Large intestine (tissue), 3 donors: ENCODE results near the gene KRT17. TPM values are rescaled to one million over a fixed set of nuclear protein-coding genes. Genes with fewer than 3 reads are reported as not detected.
"Not testable (repeated sequence)": the region's sequence is repeated elsewhere in the genome, so short reads cannot be mapped to it uniquely, and the experiment has no call there.

Experiments used
- DNase-seq, 2 donors: peaks; one replicate each; pipeline versions ENCODE4 v3.0.0 to v3.0.0-alpha.2; 2013
- H3K27ac ChIP-seq: one replicate; pipeline ENCODE4 v1.5.1; 2013; ENCODE audit warnings: low read length
- H3K27me3 ChIP-seq: 2 replicates; pipeline ENCODE4 v1.6.1; 2013; ENCODE audit warnings: low read length; ENCODE audit not compliant: control insufficient read depth, insufficient read depth
- H3K36me3 ChIP-seq: 2 replicates; pipeline ENCODE4 v1.6.1; 2013; ENCODE audit warnings: low read length; ENCODE audit not compliant: control insufficient read depth, insufficient read depth
- H3K4me1 ChIP-seq: one replicate; pipeline ENCODE4 v1.6.1; 2013; ENCODE audit warnings: low read length; ENCODE audit not compliant: control insufficient read depth, insufficient read depth
- H3K4me3 ChIP-seq: one replicate; pipeline ENCODE4 v1.5.1; 2013; ENCODE audit warnings: low read length
- H3K9me3 ChIP-seq: one replicate; pipeline ENCODE4 v1.6.1; 2013; ENCODE audit warnings: mild to moderate bottlenecking, low read depth, low read length, moderate library complexity; ENCODE audit not compliant: control insufficient read depth
- WGBS: methylation state at CpG from one replicate; pipeline ENCODE4 v1.1.5; 2013; ENCODE audit warnings: low lambda C conversion rate; ENCODE audit not compliant: insufficient coverage; 5-methylcytosine and 5-hydroxymethylcytosine counted together
- polyA plus RNA-seq: library from polyadenylated mRNA; unstranded; fragments of 120-200 nt; gene quantifications from one replicate; pipeline ENCODE4 v1.2.1, GENCODE V29; 2013

Gene KRT17
- polyA plus RNA-seq, 1 donor, result 1.1 TPM

DNA sequence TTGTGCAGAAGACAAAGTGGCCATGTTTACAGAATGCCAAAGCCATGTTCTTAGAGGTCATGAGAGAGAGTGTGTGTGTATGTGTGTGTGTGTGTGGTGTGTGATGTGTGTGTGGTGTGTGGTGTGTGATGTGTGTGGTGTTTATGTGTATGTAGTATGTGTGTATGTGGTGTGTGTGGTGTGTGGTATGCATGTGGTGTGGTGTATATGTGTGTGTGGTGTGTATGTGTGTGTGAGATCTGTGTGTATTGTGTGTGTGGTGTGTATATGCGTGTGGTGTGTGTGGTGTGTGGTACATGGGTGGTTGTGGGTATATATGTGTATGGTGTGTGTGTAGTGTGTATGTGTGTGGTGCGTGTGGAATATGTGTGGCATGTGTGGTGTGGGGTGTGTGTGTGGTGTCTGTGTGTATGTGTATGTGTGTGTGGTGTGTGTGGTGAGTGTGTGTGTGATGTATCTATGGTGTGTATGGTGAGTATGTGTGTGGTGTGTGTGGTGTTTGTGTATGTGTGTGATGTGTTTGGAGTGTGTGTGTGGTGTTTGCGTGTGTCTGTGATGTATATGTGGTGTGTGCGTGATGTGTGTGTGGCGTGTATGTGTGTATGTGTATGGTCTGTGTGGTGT, 8.2 kb upstream of the KRT17 start:
- Histone ChIP-seq H3K4me3 (no peak overlapping the region), H3K36me3 (no peaks in the 10 kb centered on the region), H3K4me1 (peaks cover 3% of the 10 kb centered on the region), H3K27me3 (no peaks in the 10 kb centered on the region), H3K27ac (no peak overlapping the region), H3K9me3 (peaks cover 4% of the 10 kb centered on the region)
- no CpG with 5 or more reads among the region's 5 CpGs for WGBS
- DNase-seq, result no peak

DNA sequence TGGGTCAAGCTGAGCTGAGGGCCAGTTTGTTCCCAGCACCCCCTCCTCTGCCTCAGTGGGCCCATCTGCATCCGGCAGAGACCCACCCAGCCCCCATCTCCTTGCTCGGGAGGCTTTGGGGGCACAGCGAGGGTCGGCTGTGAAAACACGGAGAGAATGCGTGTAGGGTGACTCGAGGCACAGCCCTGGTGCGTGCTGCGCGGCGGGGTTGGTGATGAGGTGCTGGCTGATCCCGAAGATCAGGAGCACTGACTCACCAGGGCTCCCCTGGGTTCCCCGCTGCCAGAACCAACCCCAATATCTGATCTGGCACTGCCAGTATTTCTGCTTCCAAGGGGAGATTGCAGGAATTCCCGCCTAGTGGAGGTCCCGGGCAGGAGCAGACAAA, 7.5 kb upstream of the KRT17 start:
- WGBS, result no CpG with 5 or more reads among the region's 15 CpGs
- H3K4me1 ChIP-seq, result peaks cover 3% of the 10 kb centered on the region
- DNase-seq, result no peak
- H3K27ac ChIP-seq, result no peak overlapping the region
- H3K36me3 ChIP-seq, result no peaks in the 10 kb centered on the region
- no peaks in the 10 kb centered on the region for H3K27me3 ChIP-seq
- H3K4me3 ChIP-seq, result no peak overlapping the region
- H3K9me3 ChIP-seq, result peaks cover 4% of the 10 kb centered on the region

DNA sequence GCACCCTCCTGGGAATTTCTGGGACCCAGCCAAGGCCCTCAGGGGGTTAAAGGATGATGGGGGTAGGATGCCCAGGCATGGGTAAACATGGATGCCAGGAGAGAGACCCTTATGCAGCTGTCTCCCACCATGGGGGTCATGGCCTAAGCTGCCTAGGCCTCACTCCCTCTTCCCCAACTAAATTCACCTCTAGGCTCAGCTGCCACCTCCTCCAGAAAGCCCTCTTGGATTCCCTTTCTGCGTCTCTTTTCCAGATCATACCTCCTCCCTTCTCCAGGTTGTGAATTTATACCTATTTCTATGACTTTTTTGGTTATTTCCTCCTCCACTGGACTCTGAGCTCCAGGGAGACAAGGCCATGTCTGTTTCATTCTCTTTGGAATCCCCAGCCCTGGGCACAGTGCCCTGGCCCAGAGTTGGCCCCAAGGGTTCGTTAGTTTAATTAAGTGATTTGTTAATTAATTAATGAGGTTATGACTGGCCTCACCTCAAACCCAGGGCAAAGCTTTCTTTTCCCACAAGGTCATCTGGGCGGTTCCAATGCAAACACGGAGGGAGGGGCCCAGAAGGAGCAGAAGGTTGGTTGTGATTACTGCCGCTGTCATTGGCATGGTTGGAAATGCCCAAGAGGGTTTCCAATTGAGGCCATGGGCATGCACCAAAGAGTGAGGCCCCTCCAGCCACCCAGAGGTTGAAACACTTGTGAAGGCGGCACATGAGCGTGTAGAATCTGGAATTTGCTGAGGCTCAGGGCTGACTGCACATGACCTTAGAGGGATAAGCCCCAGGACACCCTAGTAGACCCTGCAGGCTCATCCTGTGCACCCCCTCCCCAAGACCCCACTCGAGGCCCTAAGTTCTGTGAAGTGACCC, 6.9 kb upstream of the KRT17 start:
- Histone ChIP-seq H3K36me3 (no peaks in the 10 kb centered on the region), H3K27me3 (no peaks in the 10 kb centered on the region), H3K4me3 (no peak overlapping the region), H3K4me1 (peaks cover 3% of the 10 kb centered on the region), H3K9me3 (peaks cover 4% of the 10 kb centered on the region), H3K27ac (no peak overlapping the region)
- DNase-seq, result no peak
- WGBS, result 100% methylated on average over 1 of the region's 8 CpGs

DNA sequence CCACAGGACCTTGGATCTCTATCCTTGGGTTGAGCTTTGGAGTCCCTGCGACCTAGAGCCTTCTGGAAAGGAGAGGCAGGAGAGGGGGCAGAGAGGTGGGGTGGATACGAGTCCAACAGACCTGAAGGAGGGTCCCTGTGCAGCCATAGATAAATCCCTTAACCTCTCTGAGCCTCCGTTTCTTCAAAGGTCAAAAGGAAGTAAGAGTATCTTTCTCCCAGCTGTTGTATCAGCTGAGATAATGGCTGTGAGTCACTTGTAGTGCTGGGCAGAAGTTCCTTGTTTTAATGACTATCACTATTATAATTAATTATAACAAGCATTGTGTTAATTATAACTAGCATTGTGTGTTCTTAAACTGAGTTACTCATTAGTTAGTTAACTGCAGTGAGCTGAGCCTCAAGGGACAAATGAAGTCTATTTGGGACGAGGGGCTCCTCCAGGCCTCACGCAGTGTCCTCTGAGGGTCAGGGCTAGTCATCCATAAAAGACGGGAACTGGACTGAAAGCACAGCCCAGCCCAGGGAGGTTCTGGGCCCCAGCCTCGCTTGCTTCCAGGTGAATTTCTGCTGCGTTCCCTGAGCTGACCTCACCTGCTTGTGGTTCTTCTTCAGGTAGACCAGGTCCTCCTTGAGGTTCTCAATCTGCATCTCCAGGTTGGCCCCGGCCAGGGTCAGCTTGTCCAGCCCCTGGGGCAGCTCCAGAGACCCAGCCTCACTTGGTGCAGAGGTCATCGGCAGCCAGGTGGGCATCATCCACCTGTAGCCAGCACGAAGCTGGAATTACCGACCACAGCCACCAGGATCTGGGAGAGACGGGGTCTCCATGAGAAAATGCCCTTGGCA, 5.7 kb upstream of the KRT17 start:
- DNase-seq, result no peak
- no peaks in the 10 kb centered on the region for H3K36me3 ChIP-seq
- H3K9me3 ChIP-seq, result peaks cover 4% of the 10 kb centered on the region
- H3K27ac ChIP-seq, result no peak overlapping the region
- H3K4me3 ChIP-seq, result no peak overlapping the region
- WGBS, result no CpG with 5 or more reads among the region's 13 CpGs
- no peaks in the 10 kb centered on the region for H3K27me3 ChIP-seq
- H3K4me1 ChIP-seq, result peaks cover under 1% of the 10 kb centered on the region

DNA sequence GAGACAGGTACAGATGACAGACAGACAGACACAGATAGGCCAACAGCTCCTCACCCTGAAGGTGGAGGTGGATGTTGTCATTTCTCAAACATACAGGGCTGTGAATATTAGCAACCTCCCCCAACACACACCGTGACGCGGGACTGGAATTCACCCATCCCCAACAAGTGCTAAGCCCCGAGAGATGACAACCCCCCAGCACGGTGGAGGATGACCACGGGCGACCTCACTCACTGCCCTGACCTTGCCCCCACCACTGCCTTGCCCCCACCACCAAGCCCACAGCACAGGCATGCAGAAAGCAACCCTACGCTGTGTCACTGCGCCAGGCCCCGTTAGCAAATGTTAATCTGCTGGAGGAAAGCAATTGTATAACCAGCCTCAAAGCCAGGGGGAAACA, 4.9 kb upstream of the KRT17 start:
- peaks cover 4% of the 10 kb centered on the region for H3K9me3 ChIP-seq
- H3K27ac ChIP-seq, result no peak overlapping the region
- WGBS, result no CpG with 5 or more reads among the region's 10 CpGs
- H3K4me3 ChIP-seq, result no peak overlapping the region
- H3K36me3 ChIP-seq, result no peaks in the 10 kb centered on the region
- H3K4me1 ChIP-seq, result no peaks in the 10 kb centered on the region
- no peak for DNase-seq
- H3K27me3 ChIP-seq, result no peaks in the 10 kb centered on the region

DNA sequence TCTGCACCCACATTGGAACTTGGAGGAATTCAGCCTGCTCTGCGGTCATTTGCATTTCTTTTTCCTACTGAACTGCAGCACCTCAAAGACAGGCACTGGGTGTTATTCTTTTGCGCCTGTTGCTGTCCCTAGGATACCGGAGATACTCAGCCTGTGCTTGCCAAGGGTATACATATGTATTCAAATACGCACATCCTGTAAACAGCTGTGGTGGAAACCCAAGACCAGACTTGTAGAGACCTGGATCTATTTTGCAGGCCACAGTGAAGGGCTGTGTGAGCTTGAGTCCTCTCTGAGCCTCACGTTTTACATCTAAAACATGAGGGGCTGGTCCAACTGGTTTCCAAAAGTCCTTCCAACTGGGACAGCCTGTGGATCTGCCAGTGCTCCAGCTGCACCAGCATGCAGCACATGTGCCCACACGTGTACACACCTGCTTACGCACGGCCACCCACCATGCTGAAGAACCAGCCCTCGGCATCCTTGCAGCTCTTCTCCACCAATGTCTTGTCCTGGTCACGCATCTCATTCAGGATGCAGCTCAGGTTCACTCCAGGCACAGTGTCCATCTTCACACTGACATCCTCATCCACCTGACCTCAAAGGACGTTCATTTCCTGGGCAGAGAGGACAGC, 4.4 kb upstream of the KRT17 start:
- WGBS, result 100% methylated on average over 1 of the region's 11 CpGs
- DNase-seq, H3K27ac ChIP-seq, H3K9me3 ChIP-seq, H3K36me3 ChIP-seq, H3K4me3 ChIP-seq, H3K4me1 ChIP-seq, H3K27me3 ChIP-seq: not testable (repeated sequence)

DNA sequence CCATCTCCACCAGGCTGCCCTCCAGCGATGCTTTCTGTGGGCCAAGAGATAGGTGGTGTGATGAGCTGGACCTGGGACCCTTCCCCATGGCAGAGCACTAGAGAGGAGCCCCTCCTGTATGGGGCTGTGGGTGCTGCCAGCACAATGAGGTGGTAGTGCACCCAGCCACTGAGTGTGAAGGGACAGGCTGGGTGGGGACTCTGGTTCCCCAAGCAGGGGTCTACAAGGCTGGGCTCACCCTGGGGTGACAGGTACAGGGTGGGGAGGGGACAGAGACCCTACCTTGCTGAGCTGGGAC, 3.6 kb upstream of the KRT17 start:
- not testable (repeated sequence) for DNase-seq, H3K27me3 ChIP-seq, H3K4me1 ChIP-seq, H3K27ac ChIP-seq, H3K9me3 ChIP-seq, H3K36me3 ChIP-seq, H3K4me3 ChIP-seq
- WGBS, result no CpG with 5 or more reads among the region's 1 CpG

DNA sequence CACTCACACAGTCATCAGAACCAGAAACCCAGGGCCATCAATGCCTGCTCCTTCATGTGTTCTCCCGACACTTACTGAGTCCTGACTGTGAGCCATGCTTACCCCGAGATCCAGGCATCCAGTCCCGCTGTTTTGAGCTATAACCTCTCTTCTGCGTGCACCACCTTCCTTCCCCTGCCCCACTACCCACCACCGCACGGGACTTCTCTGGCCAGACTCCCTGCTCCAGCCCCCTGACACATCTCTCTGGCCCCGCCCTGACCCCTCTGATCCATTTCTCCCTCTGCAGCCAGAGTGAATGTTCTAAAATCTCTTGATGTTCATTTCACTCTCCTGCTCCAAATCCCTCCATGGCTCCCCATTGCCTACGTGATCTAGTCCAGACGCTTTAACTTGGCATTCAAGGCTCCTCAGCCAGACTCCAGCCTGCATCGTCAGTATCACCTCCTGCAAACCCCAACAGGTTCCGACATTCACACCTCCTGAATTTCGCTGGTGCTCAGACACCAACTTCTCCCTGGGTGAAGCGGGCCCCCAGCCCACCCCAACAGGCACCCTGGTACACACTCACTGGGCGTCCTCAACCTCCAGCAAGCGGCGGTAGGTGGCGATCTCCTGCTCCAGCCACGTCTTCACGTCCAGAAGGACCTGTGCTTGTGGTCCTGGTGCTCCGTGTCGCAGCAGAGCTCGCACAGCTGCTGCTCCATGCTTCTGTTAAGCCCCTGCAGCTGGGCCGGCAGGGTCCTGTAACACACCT, 3.1 kb upstream of the KRT17 start:
- no peak for DNase-seq
- Histone ChIP-seq H3K27ac (no peak overlapping the region), H3K36me3 (no peaks in the 10 kb centered on the region), H3K9me3 (no peaks in the 10 kb centered on the region), H3K27me3 (no peaks in the 10 kb centered on the region), H3K4me3 (no peak overlapping the region), H3K4me1 (no peaks in the 10 kb centered on the region)
- WGBS, result 90% methylated on average over 2 of the region's 23 CpGs

DNA sequence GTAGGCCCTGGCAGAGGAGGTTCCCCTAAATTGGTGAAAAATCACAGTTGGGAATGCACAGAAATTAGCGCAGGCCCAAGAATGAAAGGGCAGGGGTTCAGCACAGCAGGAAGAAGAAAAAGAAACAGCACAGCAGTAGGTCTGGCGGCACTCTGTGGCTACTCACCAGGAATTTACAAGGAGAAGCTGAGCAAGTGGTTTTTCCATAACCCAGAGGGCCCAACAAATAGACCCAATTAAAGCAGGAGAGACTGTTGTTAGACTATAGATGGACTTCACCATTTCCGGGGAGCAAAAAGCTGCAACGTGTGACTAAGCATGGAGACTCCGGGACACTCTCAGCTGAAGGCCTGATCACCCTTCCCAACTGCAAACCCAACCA, 2.5 kb upstream of the KRT17 start:
- not testable (repeated sequence) for H3K4me1 ChIP-seq, H3K9me3 ChIP-seq, H3K27ac ChIP-seq, DNase-seq, H3K27me3 ChIP-seq, H3K4me3 ChIP-seq, H3K36me3 ChIP-seq
- WGBS, result 100% methylated on average over 1 of the region's 5 CpGs
